ENCODE measurements around the gene FAM53A.

The FAM53A gene

GRCh38 chr4:1627417-1628313, 56.4 kb downstream of the FAM53A start:
- DNase-seq (ENCODE audit: low spot score) (no peak), ATAC-seq (ENCODE audit: low read depth) (no peak)
- H3K36me3 ChIP-seq (ENCODE audit: low read depth): no peaks in the 10 kb centered on the region
- H3K27ac ChIP-seq (ENCODE audit: poor library complexity, severe bottlenecking): no peak overlapping the region
- H3K9me3 ChIP-seq (ENCODE audit: severe bottlenecking): no peaks in the 10 kb centered on the region
- H3K27me3 ChIP-seq (ENCODE audit: insufficient read depth, poor library complexity, severe bottlenecking): no peaks in the 10 kb centered on the region
- H3K4me3 ChIP-seq (ENCODE audit: severe bottlenecking): no peak overlapping the region
- H3K4me1 ChIP-seq (ENCODE audit: insufficient read depth, poor library complexity, severe bottlenecking): no peaks in the 10 kb centered on the region
- TF ChIP-seq CTCF (IDR thresholded peaks at IDR 0.05; ENCODE audit: poor library complexity, severe bottlenecking): no peak

- no peak for TF ChIP-seq CTCF (IDR thresholded peaks at IDR 0.05; ENCODE audit: poor library complexity, severe bottlenecking)
- DNase-seq (ENCODE audit: low spot score): no peak
- no peaks in the 10 kb centered on the region for H3K9me3 ChIP-seq (ENCODE audit: severe bottlenecking)
These were observed 57.2 kb downstream of the FAM53A start for GRCh38 chr4:1626941-1627340.

GRCh38 chr4:1626151-1626550, 58.0 kb downstream of the FAM53A start:
- no peak for TF ChIP-seq CTCF (IDR thresholded peaks at IDR 0.05; ENCODE audit: poor library complexity, severe bottlenecking)
- no peaks in the 10 kb centered on the region for H3K27me3 ChIP-seq (ENCODE audit: insufficient read depth, poor library complexity, severe bottlenecking)
- H3K9me3 ChIP-seq (ENCODE audit: severe bottlenecking): no peaks in the 10 kb centered on the region
- ATAC-seq (ENCODE audit: low read depth) (no peak), DNase-seq (ENCODE audit: low spot score) (no peak)
- H3K4me3 ChIP-seq (ENCODE audit: severe bottlenecking): no peak overlapping the region
- no peaks in the 10 kb centered on the region for H3K36me3 ChIP-seq (ENCODE audit: low read depth)
- no peak overlapping the region for H3K27ac ChIP-seq (ENCODE audit: poor library complexity, severe bottlenecking)
- no peaks in the 10 kb centered on the region for H3K4me1 ChIP-seq (ENCODE audit: insufficient read depth, poor library complexity, severe bottlenecking)

More at GRCh38 chr4:1626941-1627340, 57.2 kb downstream of the FAM53A start:
- no peak for ATAC-seq (ENCODE audit: low read depth)
- Histone ChIP-seq H3K27ac (ENCODE audit: poor library complexity, severe bottlenecking) (no peak overlapping the region), H3K4me1 (ENCODE audit: insufficient read depth, poor library complexity, severe bottlenecking) (no peaks in the 10 kb centered on the region), H3K36me3 (ENCODE audit: low read depth) (no peaks in the 10 kb centered on the region), H3K27me3 (ENCODE audit: insufficient read depth, poor library complexity, severe bottlenecking) (no peaks in the 10 kb centered on the region), H3K4me3 (ENCODE audit: severe bottlenecking) (no peak overlapping the region)

DNA sequence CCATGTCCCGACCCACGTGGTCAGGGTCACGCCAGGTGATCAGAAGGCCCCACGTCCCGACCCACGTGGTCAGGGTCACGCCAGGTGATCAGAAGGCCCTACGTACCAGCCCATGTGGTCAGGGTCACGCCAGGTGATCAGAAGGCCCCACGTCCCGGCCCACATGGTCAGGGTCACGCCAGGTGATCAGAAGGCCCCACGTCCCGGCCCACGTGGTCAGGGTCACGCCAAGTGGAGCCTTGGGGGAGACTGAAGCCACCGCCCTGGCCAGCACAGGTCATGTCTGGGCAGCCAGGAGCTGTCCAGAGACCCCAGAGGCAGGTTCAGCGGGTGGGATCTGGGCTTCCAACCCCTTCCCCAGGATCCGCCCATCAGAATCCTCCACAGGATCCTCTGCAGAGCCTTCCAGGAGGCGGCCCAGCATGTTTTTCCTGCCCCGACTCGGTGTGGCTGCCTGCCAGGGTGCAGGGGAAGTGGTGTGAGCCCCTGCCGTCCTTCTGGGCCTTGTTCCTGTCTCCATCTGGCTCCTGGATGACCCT, 58.4 kb downstream of the FAM53A start:
- Histone ChIP-seq H3K36me3 (ENCODE audit: low read depth) (no peaks in the 10 kb centered on the region), H3K27me3 (ENCODE audit: insufficient read depth, poor library complexity, severe bottlenecking) (no peaks in the 10 kb centered on the region), H3K27ac (ENCODE audit: poor library complexity, severe bottlenecking) (no peak overlapping the region), H3K4me3 (ENCODE audit: severe bottlenecking) (no peak overlapping the region), H3K4me1 (ENCODE audit: insufficient read depth, poor library complexity, severe bottlenecking) (no peaks in the 10 kb centered on the region), H3K9me3 (ENCODE audit: severe bottlenecking) (no peaks in the 10 kb centered on the region)
- ATAC-seq (ENCODE audit: low read depth) (no peak), DNase-seq (ENCODE audit: low spot score) (no peak)
- TF ChIP-seq CTCF (IDR thresholded peaks at IDR 0.05; ENCODE audit: poor library complexity, severe bottlenecking): no peak

DNA sequence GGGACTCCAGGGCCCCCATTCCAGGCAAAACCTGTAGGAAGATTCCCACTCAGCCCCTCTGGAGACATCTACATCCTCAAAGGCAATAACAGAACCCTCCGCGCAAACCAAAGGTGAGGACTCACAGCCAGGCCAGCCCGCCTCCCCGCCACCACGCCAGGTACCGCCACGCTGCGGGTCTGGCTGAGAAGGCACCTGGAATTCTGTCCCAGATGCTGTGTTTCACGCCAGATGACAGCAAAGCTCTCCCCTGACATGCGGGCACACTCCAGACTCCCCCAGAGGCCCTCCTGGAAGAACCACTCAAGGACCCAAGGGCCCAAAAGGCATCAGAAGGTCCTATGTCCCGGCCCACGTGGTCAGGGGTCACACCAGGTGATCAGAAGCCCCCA, 59.6 kb downstream of the FAM53A start:
- Histone ChIP-seq H3K9me3 (ENCODE audit: severe bottlenecking) (no peaks in the 10 kb centered on the region), H3K27ac (ENCODE audit: poor library complexity, severe bottlenecking) (no peak overlapping the region), H3K4me1 (ENCODE audit: insufficient read depth, poor library complexity, severe bottlenecking) (no peaks in the 10 kb centered on the region), H3K4me3 (ENCODE audit: severe bottlenecking) (no peak overlapping the region), H3K27me3 (ENCODE audit: insufficient read depth, poor library complexity, severe bottlenecking) (no peaks in the 10 kb centered on the region), H3K36me3 (ENCODE audit: low read depth) (no peaks in the 10 kb centered on the region)
- TF ChIP-seq CTCF (IDR thresholded peaks at IDR 0.05; ENCODE audit: poor library complexity, severe bottlenecking): no peak
- DNase-seq (ENCODE audit: low spot score) (no peak), ATAC-seq (ENCODE audit: low read depth) (no peak)

All from RWPE2 (cell line).